Renal cortical epithelial cell (primary cell): ENCODE results near the gene LDB2. TPM values are rescaled to one million over a fixed set of nuclear protein-coding genes. Genes with fewer than 3 reads are reported as not detected.
A peak's percentile ranks its signal among the peaks of the same experiment; 100 is the strongest.

ENCODE experiments used
- DNase-seq: peaks from one replicate; pipeline ENCODE4 v3.0.0-alpha.2; 2011; ENCODE audit warnings: low read depth
- total RNA-seq: library from RNA; depleted of rRNA; stranded (reverse); fragments of >200 nt; gene quantifications from 2 replicates; pipeline ENCODE4 v1.2.3, GENCODE V29; 2014

The LDB2 gene
- total RNA-seq, 1 donor from 2014 or later = 0.99 TPM

- DNase-seq = no peak
Measured at GRCh38 chr4:16721613-16722291, 176.7 kb downstream of the LDB2 start.

GRCh38 chr4:16720761-16721160 is 177.7 kb downstream of the LDB2 start:
- DNase-seq = no peak

GRCh38 chr4:16717266-16717970 is 181.0 kb downstream of the LDB2 start:
- DNase-seq = peak; percentile 7

GRCh38 chr4:16715482-16715881 is 183.0 kb downstream of the LDB2 start:
- no peak for DNase-seq

- DNase-seq = no peak
Measured at GRCh38 chr4:16714191-16714590, 184.3 kb downstream of the LDB2 start.

GRCh38 chr4:16713696-16714095 is 184.7 kb downstream of the LDB2 start:
- no peak for DNase-seq

GRCh38 chr4:16713271-16713670 is 185.2 kb downstream of the LDB2 start:
- no peak for DNase-seq

GRCh38 chr4:16710198-16710597 is 188.2 kb downstream of the LDB2 start:
- DNase-seq = no peak

GRCh38 chr4:16707874-16708273 is 190.6 kb downstream of the LDB2 start:
- DNase-seq = no peak

GRCh38 chr4:16706251-16706650 is 192.2 kb downstream of the LDB2 start:
- no peak for DNase-seq

- DNase-seq = no peak
Measured at GRCh38 chr4:16705341-16705740, 193.1 kb downstream of the LDB2 start.

- peak; percentile 2 for DNase-seq
Measured at GRCh38 chr4:16704489-16704888, 194.0 kb downstream of the LDB2 start.

- DNase-seq = no peak
Measured at GRCh38 chr4:16695896-16696295, 202.5 kb downstream of the LDB2 start.

- DNase-seq = no peak
Measured at GRCh38 chr4:16694884-16695276, 203.6 kb downstream of the LDB2 start.

- DNase-seq = no peak
Measured at GRCh38 chr4:16694173-16694883, 204.1 kb downstream of the LDB2 start.

- DNase-seq = no peak
Measured at GRCh38 chr4:16693641-16694040, 204.8 kb downstream of the LDB2 start.

GRCh38 chr4:16692961-16693506 is 205.4 kb downstream of the LDB2 start:
- DNase-seq = no peak

GRCh38 chr4:16692524-16692923 is 205.9 kb downstream of the LDB2 start:
- DNase-seq = no peak

GRCh38 chr4:16692046-16692445 is 206.4 kb downstream of the LDB2 start:
- no peak for DNase-seq

GRCh38 chr4:16691450-16691849 is 207.0 kb downstream of the LDB2 start:
- DNase-seq = no peak

- DNase-seq = no peak
Measured at GRCh38 chr4:16687845-16688244, 210.6 kb downstream of the LDB2 start.

- no peak for DNase-seq
Measured at GRCh38 chr4:16687011-16687410, 211.4 kb downstream of the LDB2 start.

GRCh38 chr4:16686195-16686594 is 212.2 kb downstream of the LDB2 start:
- DNase-seq = peak; percentile 36
